Measurements from ENCODE around the gene CLEC18A. TPM values are rescaled to one million over a fixed set of nuclear protein-coding genes. Genes with fewer than 3 reads are reported as not detected.
"Not testable (repeated sequence)": the region's sequence is repeated elsewhere in the genome, so short reads cannot be mapped to it uniquely, and the experiment has no call there.

Gene CLEC18A
- total and polyA plus RNA-seq, 2 of the 4 experiments (the other 2 are of a cell fraction) = under 0.01 TPM; not detected in 1

- H3K56ac ChIP-seq (ENCODE audit: extremely low read depth, insufficient read depth, low read length); H3K9ac ChIP-seq (ENCODE audit: low read depth, low read length); intact Hi-C loops (cut with micrococcal nuclease); H3K18ac ChIP-seq (ENCODE audit: low read depth, low read length); H2AK9ac ChIP-seq (replicated peaks; ENCODE audit: low read depth, low read length, poor library complexity); H2BK15ac ChIP-seq (ENCODE audit: low read depth, low read length); H3K14ac ChIP-seq (replicated peaks; ENCODE audit: low read depth, low read length); in situ Hi-C loops (cut with MboI; ENCODE audit: low sequenced_read_pairs); H3K9me3 ChIP-seq (ENCODE audit: control insufficient read depth, insufficient read depth, low read length); ATAC-seq (ENCODE audit: low read depth); H2AK5ac ChIP-seq (ENCODE audit: low read depth, low read length); H4K91ac ChIP-seq (ENCODE audit: insufficient read depth, low read depth, low read length); H3K4me3 ChIP-seq (ENCODE audit: insufficient read depth, low read depth, low read length); POLR2A ChIA-PET (ENCODE audit: unreplicated experiment); H2AFZ ChIP-seq (replicated peaks; ENCODE audit: low read length, poor library complexity); H2BK5ac ChIP-seq (ENCODE audit: low read depth, low read length, poor library complexity, severe bottlenecking); H3K4me2 ChIP-seq (ENCODE audit: low read depth, low read length); H4K20me1 ChIP-seq (ENCODE audit: insufficient read depth, low read length); H3K4ac ChIP-seq (ENCODE audit: low read depth, low read length); dilution Hi-C loops (cut with HindIII; ENCODE audit: low sequenced_read_pairs, unreplicated experiment); H3K27ac ChIP-seq (ENCODE audit: insufficient read depth, low read length); DNase-seq; H2BK120ac ChIP-seq (ENCODE audit: low read depth, low read length); H3K79me1 ChIP-seq (ENCODE audit: low read depth in 1 of 2, low read length in 2 of 2); H3K4me1 ChIP-seq (ENCODE audit: control insufficient read depth, insufficient read depth, low read length); H4K5ac ChIP-seq (ENCODE audit: low read depth, low read length); BruUV-seq (replicated peaks); H3K27me3 ChIP-seq (ENCODE audit: control insufficient read depth, insufficient read depth, low read length); H4K8ac ChIP-seq (ENCODE audit: low read depth in 2 of 2, low read length in 2 of 2); H3K23ac ChIP-seq (ENCODE audit: low read depth, low read length); H3K9me1 ChIP-seq (ENCODE audit: insufficient read depth, low read length); H2BK20ac ChIP-seq (ENCODE audit: low read depth, low read length): not testable (repeated sequence)
- H3K36me3 ChIP-seq (ENCODE audit: control insufficient read depth, insufficient read depth, low read length) = peaks cover 14% of the 10 kb centered on the region
- WGBS, 2 experiments (ENCODE audit: extremely low coverage in 2 of 2, insufficient read length in 1 of 2) = no CpG with 5 or more reads among the region's 21 CpGs
- CTCF ChIA-PET = interaction anchor here (0.5 kb wide), 1 partner anchor 21 kb away, joined by 5 read pairs; no protein-coding TSS in a partner anchor
These were observed 7.7 kb upstream of the CLEC18A start for GRCh38 chr16:69943241-69944036.

- in situ Hi-C loops (cut with MboI; ENCODE audit: low sequenced_read_pairs); BruUV-seq (replicated peaks); POLR2A ChIA-PET (ENCODE audit: unreplicated experiment); H2BK20ac ChIP-seq (ENCODE audit: low read depth, low read length); H3K56ac ChIP-seq (ENCODE audit: extremely low read depth, insufficient read depth, low read length); H3K9ac ChIP-seq (ENCODE audit: low read depth, low read length); H2AK9ac ChIP-seq (replicated peaks; ENCODE audit: low read depth, low read length, poor library complexity); H3K27ac ChIP-seq (ENCODE audit: insufficient read depth, low read length); H3K9me1 ChIP-seq (ENCODE audit: insufficient read depth, low read length); H3K79me1 ChIP-seq (ENCODE audit: low read depth in 1 of 2, low read length in 2 of 2); H3K4me1 ChIP-seq (ENCODE audit: control insufficient read depth, insufficient read depth, low read length); H2AK5ac ChIP-seq (ENCODE audit: low read depth, low read length); H3K27me3 ChIP-seq (ENCODE audit: control insufficient read depth, insufficient read depth, low read length); ATAC-seq (ENCODE audit: low read depth); DNase-seq; dilution Hi-C loops (cut with HindIII; ENCODE audit: low sequenced_read_pairs, unreplicated experiment); H3K4me2 ChIP-seq (ENCODE audit: low read depth, low read length); CTCF ChIA-PET; H3K18ac ChIP-seq (ENCODE audit: low read depth, low read length); H2BK5ac ChIP-seq (ENCODE audit: low read depth, low read length, poor library complexity, severe bottlenecking); H3K4me3 ChIP-seq (ENCODE audit: insufficient read depth, low read depth, low read length); H4K20me1 ChIP-seq (ENCODE audit: insufficient read depth, low read length); H3K14ac ChIP-seq (replicated peaks; ENCODE audit: low read depth, low read length); H2BK120ac ChIP-seq (ENCODE audit: low read depth, low read length); intact Hi-C loops (cut with micrococcal nuclease); H3K9me3 ChIP-seq (ENCODE audit: control insufficient read depth, insufficient read depth, low read length); H4K5ac ChIP-seq (ENCODE audit: low read depth, low read length); H3K4ac ChIP-seq (ENCODE audit: low read depth, low read length); H4K91ac ChIP-seq (ENCODE audit: insufficient read depth, low read depth, low read length); H4K8ac ChIP-seq (ENCODE audit: low read depth in 2 of 2, low read length in 2 of 2); H3K36me3 ChIP-seq (ENCODE audit: control insufficient read depth, insufficient read depth, low read length); H3K23ac ChIP-seq (ENCODE audit: low read depth, low read length); H2AFZ ChIP-seq (replicated peaks; ENCODE audit: low read length, poor library complexity); H2BK15ac ChIP-seq (ENCODE audit: low read depth, low read length): not testable (repeated sequence)
- no CpG with 5 or more reads among the region's 17 CpGs for WGBS, 2 experiments (ENCODE audit: extremely low coverage in 2 of 2, insufficient read length in 1 of 2)
These were observed 723 bp upstream of the CLEC18A start for GRCh38 chr16:69950411-69950810.
